Stimulated activated memory B cell treated with anti-CD40 and anti-IgM and Interleukin-4, amounts not matched to agents 10 μg/mL and 1 μg/mL and 100 μg/mL, for 72 hours (primary cell): ENCODE data around the gene SERPINB10.

Source experiments
- ATAC-seq: fragments of 150-1000 bp; cut with Tn5 transposase; 2 replicates; pipeline ENCODE4 v1.10.0; 2021
- H3K27ac Mint-ChIP-seq: one replicate; pipeline ENCODE4 v1.8.0; 2022; ENCODE audit warnings: mild to moderate bottlenecking, mixed read lengths
- H3K27me3 Mint-ChIP-seq: one replicate; pipeline ENCODE4 v1.8.0; 2022; ENCODE audit warnings: mixed read lengths
- H3K36me3 Mint-ChIP-seq: one replicate; pipeline ENCODE4 v1.8.0; 2022; ENCODE audit warnings: mixed read lengths
- H3K4me1 Mint-ChIP-seq: one replicate; pipeline ENCODE4 v1.8.0; 2022; ENCODE audit warnings: mixed read lengths
- H3K4me3 Mint-ChIP-seq: one replicate; pipeline ENCODE4 v1.8.0; 2022; ENCODE audit warnings: mild to moderate bottlenecking, moderate library complexity, mixed read lengths
- H3K9me3 Mint-ChIP-seq: one replicate; pipeline ENCODE4 v1.8.0; 2022; ENCODE audit warnings: mixed read lengths

SERPINB10 gene

GRCh38 chr18:63907664-63908063 lies at the start of gene SERPINB10:
TSS of gene SERPINB10 (plus strand) at chr18:63907958. CDS start at chr18:63915511, 7,553 bp downstream.
- Mint-ChIP-seq H3K4me3 (no peak within 1 kb of the TSS), H3K9me3 (no peaks in the 10 kb centered on the region)

GRCh38 chr18:63858456-63858855 lies 49.3 kb upstream of the SERPINB10 start:
- Mint-ChIP-seq H3K4me3 (no peak overlapping the region), H3K4me1 (no peaks in the 10 kb centered on the region), H3K27me3 (peaks cover 46% of the 10 kb centered on the region), H3K27ac (no peak overlapping the region), H3K9me3 (no peaks in the 10 kb centered on the region), H3K36me3 (no peaks in the 10 kb centered on the region)
- no peak for ATAC-seq

More at GRCh38 chr18:63907664-63908063, at the start of gene SERPINB10:
- H3K27ac Mint-ChIP-seq = no peak within 1 kb of the TSS
- no peak for ATAC-seq
- no peaks in the 10 kb centered on the region for H3K36me3 Mint-ChIP-seq
- H3K4me1 Mint-ChIP-seq = no peaks in the 10 kb centered on the region
- peaks cover 8% of the 10 kb centered on the region for H3K27me3 Mint-ChIP-seq

- Mint-ChIP-seq H3K9me3 (no peaks in the 10 kb centered on the region), H3K36me3 (no peaks in the 10 kb centered on the region), H3K27ac (no peak overlapping the region), H3K4me1 (no peaks in the 10 kb centered on the region), H3K4me3 (no peak overlapping the region), H3K27me3 (peaks cover 46% of the 10 kb centered on the region)
- no peak for ATAC-seq
These were observed 47.8 kb upstream of the SERPINB10 start for GRCh38 chr18:63859781-63860475.

- ATAC-seq = no peak
- Mint-ChIP-seq H3K27me3 (peaks cover 46% of the 10 kb centered on the region), H3K9me3 (no peaks in the 10 kb centered on the region), H3K4me1 (no peaks in the 10 kb centered on the region), H3K4me3 (no peak overlapping the region), H3K27ac (no peak overlapping the region), H3K36me3 (no peaks in the 10 kb centered on the region)
These were observed 47.2 kb upstream of the SERPINB10 start for GRCh38 chr18:63860531-63860930.

- Mint-ChIP-seq H3K4me3 (no peak overlapping the region), H3K9me3 (no peaks in the 10 kb centered on the region)
These were observed 40.2 kb upstream of the SERPINB10 start for GRCh38 chr18:63867368-63868125.

GRCh38 chr18:63868546-63868945 lies 39.2 kb upstream of the SERPINB10 start:
- no peaks in the 10 kb centered on the region for H3K9me3 Mint-ChIP-seq
- H3K4me1 Mint-ChIP-seq = no peaks in the 10 kb centered on the region
- no peaks in the 10 kb centered on the region for H3K36me3 Mint-ChIP-seq
- no peak overlapping the region for H3K27ac Mint-ChIP-seq
- H3K27me3 Mint-ChIP-seq = peaks cover 12% of the 10 kb centered on the region
- no peak for ATAC-seq
- H3K4me3 Mint-ChIP-seq = no peak overlapping the region

More at GRCh38 chr18:63867368-63868125, 40.2 kb upstream of the SERPINB10 start:
- no peak for ATAC-seq
- Mint-ChIP-seq H3K36me3 (no peaks in the 10 kb centered on the region), H3K4me1 (no peaks in the 10 kb centered on the region), H3K27ac (no peak overlapping the region), H3K27me3 (peaks cover 10% of the 10 kb centered on the region)

GRCh38 chr18:63869374-63869773 lies 38.4 kb upstream of the SERPINB10 start:
- ATAC-seq = no peak
- H3K27me3 Mint-ChIP-seq = peaks cover 20% of the 10 kb centered on the region
- H3K27ac Mint-ChIP-seq = no peak overlapping the region
- no peaks in the 10 kb centered on the region for H3K4me1 Mint-ChIP-seq
- H3K9me3 Mint-ChIP-seq = no peaks in the 10 kb centered on the region
- no peaks in the 10 kb centered on the region for H3K36me3 Mint-ChIP-seq
- no peak overlapping the region for H3K4me3 Mint-ChIP-seq

GRCh38 chr18:63869851-63870250 lies 37.9 kb upstream of the SERPINB10 start:
- Mint-ChIP-seq H3K27me3 (peaks cover 22% of the 10 kb centered on the region), H3K4me3 (no peak overlapping the region), H3K4me1 (no peaks in the 10 kb centered on the region), H3K36me3 (no peaks in the 10 kb centered on the region), H3K9me3 (no peaks in the 10 kb centered on the region), H3K27ac (no peak overlapping the region)
- peak; percentile 34 for ATAC-seq

GRCh38 chr18:63871836-63872235 lies 35.9 kb upstream of the SERPINB10 start:
- no peaks in the 10 kb centered on the region for H3K36me3 Mint-ChIP-seq
- H3K4me3 Mint-ChIP-seq = no peak overlapping the region
- ATAC-seq = no peak
- H3K27ac Mint-ChIP-seq = no peak overlapping the region
- no peaks in the 10 kb centered on the region for H3K4me1 Mint-ChIP-seq
- no peaks in the 10 kb centered on the region for H3K9me3 Mint-ChIP-seq
- H3K27me3 Mint-ChIP-seq = peaks cover 22% of the 10 kb centered on the region

- Mint-ChIP-seq H3K4me1 (no peaks in the 10 kb centered on the region), H3K27me3 (peaks cover 17% of the 10 kb centered on the region), H3K9me3 (no peaks in the 10 kb centered on the region), H3K4me3 (no peak overlapping the region), H3K27ac (no peak overlapping the region), H3K36me3 (no peaks in the 10 kb centered on the region)
- ATAC-seq = no peak
These were observed 35.2 kb upstream of the SERPINB10 start for GRCh38 chr18:63872586-63872985.

- no peak for ATAC-seq
- H3K4me1 Mint-ChIP-seq = no peaks in the 10 kb centered on the region
These were observed 29.4 kb upstream of the SERPINB10 start for GRCh38 chr18:63878343-63878742.

GRCh38 chr18:63878925-63879324 lies 28.8 kb upstream of the SERPINB10 start:
- H3K4me1 Mint-ChIP-seq = no peaks in the 10 kb centered on the region
- no peaks in the 10 kb centered on the region for H3K9me3 Mint-ChIP-seq
- H3K36me3 Mint-ChIP-seq = no peaks in the 10 kb centered on the region
- no peak for ATAC-seq
- no peak overlapping the region for H3K4me3 Mint-ChIP-seq
- no peak overlapping the region for H3K27ac Mint-ChIP-seq
- peaks cover 27% of the 10 kb centered on the region for H3K27me3 Mint-ChIP-seq

More at GRCh38 chr18:63878343-63878742, 29.4 kb upstream of the SERPINB10 start:
- Mint-ChIP-seq H3K4me3 (no peak overlapping the region), H3K27me3 (peaks cover 33% of the 10 kb centered on the region), H3K27ac (no peak overlapping the region), H3K9me3 (no peaks in the 10 kb centered on the region), H3K36me3 (no peaks in the 10 kb centered on the region)

GRCh38 chr18:63879709-63880108 lies 28.0 kb upstream of the SERPINB10 start:
- Mint-ChIP-seq H3K27me3 (peaks cover 22% of the 10 kb centered on the region), H3K4me3 (no peak overlapping the region), H3K4me1 (no peaks in the 10 kb centered on the region), H3K36me3 (no peaks in the 10 kb centered on the region), H3K9me3 (no peaks in the 10 kb centered on the region), H3K27ac (no peak overlapping the region)
- no peak for ATAC-seq

- H3K27ac Mint-ChIP-seq = no peak overlapping the region
- peaks cover 35% of the 10 kb centered on the region for H3K27me3 Mint-ChIP-seq
- H3K4me1 Mint-ChIP-seq = no peaks in the 10 kb centered on the region
- H3K9me3 Mint-ChIP-seq = no peaks in the 10 kb centered on the region
- no peaks in the 10 kb centered on the region for H3K36me3 Mint-ChIP-seq
- no peak overlapping the region for H3K4me3 Mint-ChIP-seq
- ATAC-seq = no peak
These were observed 25.9 kb upstream of the SERPINB10 start for GRCh38 chr18:63881851-63882250.

GRCh38 chr18:63882333-63883141 lies 25.2 kb upstream of the SERPINB10 start:
- H3K9me3 Mint-ChIP-seq = no peaks in the 10 kb centered on the region
- H3K27me3 Mint-ChIP-seq = peaks cover 35% of the 10 kb centered on the region
- ATAC-seq = no peak
- H3K4me1 Mint-ChIP-seq = no peaks in the 10 kb centered on the region
- no peak overlapping the region for H3K27ac Mint-ChIP-seq
- no peak overlapping the region for H3K4me3 Mint-ChIP-seq
- no peaks in the 10 kb centered on the region for H3K36me3 Mint-ChIP-seq
